Motor neuron (in vitro differentiated cells): ENCODE data around the gene PPP1R13B. TPM values are rescaled to one million over a fixed set of nuclear protein-coding genes. Genes with fewer than 3 reads are reported as not detected.

Experiments
- ATAC-seq, 8 experiments: fragments of 200-7000 bp; cut with Tn5 transposase; replicated peaks in 6 of 8; 2 replicates each; pipeline ENCODE4 v1.8.0; 2021; ENCODE audit warnings: mild to moderate bottlenecking in 8 of 8, moderate library complexity in 8 of 8
- H3K27ac ChIP-seq, 2 donors: fragments of 250-450 bp; sonication (Bioruptor Pico); 2 replicates each; pipeline ENCODE4 v1.9.0; 2021; ENCODE audit warnings: antibody characterized with exemption in 2 of 2, mild to moderate bottlenecking in 2 of 2, moderate library complexity in 1 of 2
- H3K4me1 ChIP-seq, 2 donors: fragments of 250-450 bp; sonication (Bioruptor Pico); replicated peaks in 1 of 2; 2 replicates each; pipeline ENCODE4 v1.6.1; 2021; ENCODE audit warnings: antibody characterized with exemption in 2 of 2, mild to moderate bottlenecking in 2 of 2, moderate library complexity in 1 of 2
- H3K4me3 ChIP-seq, 5 donors: fragments of 250-450 bp; sonication (Bioruptor Pico); 2 replicates each; pipeline ENCODE4 v1.9.0; 2021; ENCODE audit warnings: antibody characterized with exemption in 5 of 5, mild to moderate bottlenecking in 5 of 5, moderate library complexity in 4 of 5
- WGBS, 10 experiments: fragments of 450-650 bp; shearing (Covaris generic); methylation state at CpG; one replicate each; pipeline ENCODE4 v1.0.0; 2022; 5-methylcytosine and 5-hydroxymethylcytosine counted together
- in situ Hi-C, 9 experiments: fragments of 400-800 bp; cut with MboI; loops; one replicate each; pipeline ENCODE4 v1.15.0; 2021; ENCODE audit warnings: low sequenced_read_pairs in 9 of 9, low pct_unique_long_range_greater_than_20kb in 2 of 9; ENCODE audit not compliant: unreplicated experiment in 9 of 9
- total RNA-seq, 8 experiments: library from RNA; unstranded; fragments of 300-600 nt; gene quantifications; 2 replicates each; pipeline versions ENCODE4 v1.2.3 to v1.2.4, GENCODE V29; 2022

Gene PPP1R13B
- total RNA-seq, 8 experiments from 2014 or later = 3.0 to 10.6 (median 8.6) TPM

GRCh38 chr14:103736546-103737431 lies 110.6 kb downstream of the PPP1R13B start:
- no peak for ATAC-seq
- WGBS, 10 experiments = 40 to 100% (median 91%) methylated on average over 1 to 6 of the region's 10 CpGs; no CpG with 5 or more reads in 2 of the 10 experiments
- H3K4me3 ChIP-seq = no peak overlapping the region
- no peak overlapping the region for H3K27ac ChIP-seq
- H3K4me1 ChIP-seq = no peaks in the 10 kb centered on the region
- in situ Hi-C loops = no loop called here

- no peaks in the 10 kb centered on the region for H3K4me1 ChIP-seq
- ATAC-seq = peak in 4 of 8 experiments; percentile 6 to 25 (median 14)
- H3K4me3 ChIP-seq = no peak overlapping the region
- H3K27ac ChIP-seq = no peak overlapping the region
- WGBS, 10 experiments = 0 to 90% (median 60%) methylated on average over 1 to 2 of the region's 22 CpGs; no CpG with 5 or more reads in 4 of the 10 experiments
- in situ Hi-C loops = no loop called here
These were observed 111.4 kb downstream of the PPP1R13B start for GRCh38 chr14:103735815-103736545.

GRCh38 chr14:103735439-103735814 lies 111.9 kb downstream of the PPP1R13B start:
- H3K4me1 ChIP-seq = no peaks in the 10 kb centered on the region
- H3K27ac ChIP-seq = no peak overlapping the region
- peak in 5 of 8 experiments; percentile 9 to 52 (median 21) for ATAC-seq
- H3K4me3 ChIP-seq = no peak overlapping the region
- in situ Hi-C loops = no loop called here
- WGBS, 10 experiments = 80% methylated on average over 1 of the region's 7 CpGs; no CpG with 5 or more reads in 9 of the 10 experiments

DNA sequence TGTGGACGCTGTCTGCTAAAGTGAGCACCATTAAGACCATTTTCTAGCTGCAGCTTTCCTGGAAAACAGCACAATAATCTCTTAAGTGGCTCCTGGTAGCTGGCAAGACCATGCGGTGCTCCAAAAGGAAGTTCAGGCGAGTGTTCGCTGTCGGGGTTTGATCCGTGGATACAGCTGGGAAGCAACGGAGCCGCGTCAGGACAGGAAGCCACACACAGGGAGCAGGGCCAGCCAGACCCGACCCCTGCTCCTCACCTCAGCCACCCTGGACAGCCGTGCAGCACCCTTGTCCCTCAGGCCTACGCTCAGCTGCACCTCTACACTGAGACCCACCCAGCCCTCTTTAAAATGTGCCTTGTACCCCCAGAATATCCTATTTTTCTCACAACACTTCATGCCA lies 112.4 kb downstream of the PPP1R13B start:
- Histone ChIP-seq H3K4me1 (no peaks in the 10 kb centered on the region), H3K27ac (no peak overlapping the region), H3K4me3 (no peak overlapping the region)
- peak in 2 of 8 experiments; percentile 3 to 11 for ATAC-seq
- in situ Hi-C loops = no loop called here
- 60 to 100% (median 100%) methylated on average over 1 to 5 of the region's 12 CpGs; no CpG with 5 or more reads in 3 of the 10 experiments for WGBS, 10 experiments

GRCh38 chr14:103734081-103734888 lies 113.1 kb downstream of the PPP1R13B start:
- H3K4me3 ChIP-seq = no peak overlapping the region
- no peaks in the 10 kb centered on the region for H3K4me1 ChIP-seq
- in situ Hi-C loops = no loop called here
- ATAC-seq = peak in 1 of 8 experiments; percentile 3
- no peak overlapping the region for H3K27ac ChIP-seq
- 60 to 100% (median 92%) methylated on average over 1 to 8 of the region's 23 CpGs; no CpG with 5 or more reads in 2 of the 10 experiments for WGBS, 10 experiments

GRCh38 chr14:103733651-103734050 lies 113.7 kb downstream of the PPP1R13B start:
- H3K27ac ChIP-seq = no peak overlapping the region

GRCh38 chr14:103732868-103733620 lies 114.3 kb downstream of the PPP1R13B start:
- WGBS, 10 experiments = 40 to 100% (median 91%) methylated on average over 1 to 6 of the region's 9 CpGs
- no peak for ATAC-seq
- in situ Hi-C loops = no loop called here
- Histone ChIP-seq H3K4me3 (no peak overlapping the region), H3K27ac (no peak overlapping the region), H3K4me1 (no peaks in the 10 kb centered on the region)

More at GRCh38 chr14:103733651-103734050, 113.7 kb downstream of the PPP1R13B start:
- WGBS, 10 experiments = 34 to 100% (median 88%) methylated on average over 2 to 11 of the region's 14 CpGs; no CpG with 5 or more reads in 1 of the 10 experiments
- no peaks in the 10 kb centered on the region for H3K4me1 ChIP-seq
- in situ Hi-C loops = no loop called here
- ATAC-seq = peak in 3 of 8 experiments; percentile 52 to 96 (median 69)
- no peak overlapping the region for H3K4me3 ChIP-seq

DNA sequence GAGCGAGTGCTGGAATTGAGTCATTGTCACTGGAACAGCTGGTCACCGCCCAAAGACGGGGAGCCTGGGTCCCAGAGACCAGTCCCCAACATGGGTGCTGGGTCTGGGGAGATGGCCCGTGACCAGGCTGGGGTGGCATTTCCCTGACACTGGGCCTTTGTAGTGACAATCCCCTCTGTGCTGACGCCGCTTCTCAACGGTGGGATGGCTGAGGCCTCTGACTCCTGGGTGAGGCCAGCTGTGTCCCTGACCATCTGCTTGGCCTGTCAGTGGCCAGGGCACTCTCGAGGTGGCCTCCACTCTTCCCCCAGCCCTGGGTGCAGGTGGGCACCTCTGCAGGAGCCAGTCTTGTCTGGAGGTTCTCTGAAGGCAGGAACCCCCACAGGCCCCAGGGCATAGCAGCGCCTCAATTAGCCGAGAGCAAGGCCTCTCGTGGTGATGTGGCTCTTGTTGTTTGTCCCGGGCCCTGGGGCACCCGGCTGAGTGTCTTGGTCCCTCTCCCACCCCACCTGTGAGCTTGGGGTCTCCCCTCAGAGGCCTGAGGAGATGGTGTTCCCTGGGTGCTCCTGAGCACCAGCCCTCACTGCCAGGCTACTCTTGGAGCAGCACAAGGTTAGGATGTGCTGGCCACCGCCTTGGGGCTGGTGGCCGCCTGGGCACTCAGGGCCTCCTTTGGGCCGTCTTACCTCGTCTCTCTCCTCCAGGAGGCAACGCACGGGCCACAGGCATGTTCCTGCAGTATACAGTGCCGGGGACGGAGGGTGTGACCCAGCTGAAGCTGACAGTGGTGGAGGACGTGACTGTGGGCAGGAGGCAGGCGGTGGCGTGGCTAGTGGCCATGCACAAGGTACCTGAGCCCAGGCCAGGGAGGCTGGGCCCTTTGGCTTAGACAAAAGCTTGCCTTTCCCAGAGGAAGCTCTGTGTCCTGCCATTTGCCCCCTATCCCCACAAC lies 115.2 kb downstream of the PPP1R13B start:
- H3K4me3 ChIP-seq = no peak overlapping the region
- ATAC-seq = peak in 1 of 8 experiments; percentile 12
- no peak overlapping the region for H3K27ac ChIP-seq
- no peaks in the 10 kb centered on the region for H3K4me1 ChIP-seq
- in situ Hi-C loops = no loop called here
- WGBS, 10 experiments = 70 to 100% (median 90%) methylated on average over 1 to 6 of the region's 24 CpGs; no CpG with 5 or more reads in 4 of the 10 experiments

DNA sequence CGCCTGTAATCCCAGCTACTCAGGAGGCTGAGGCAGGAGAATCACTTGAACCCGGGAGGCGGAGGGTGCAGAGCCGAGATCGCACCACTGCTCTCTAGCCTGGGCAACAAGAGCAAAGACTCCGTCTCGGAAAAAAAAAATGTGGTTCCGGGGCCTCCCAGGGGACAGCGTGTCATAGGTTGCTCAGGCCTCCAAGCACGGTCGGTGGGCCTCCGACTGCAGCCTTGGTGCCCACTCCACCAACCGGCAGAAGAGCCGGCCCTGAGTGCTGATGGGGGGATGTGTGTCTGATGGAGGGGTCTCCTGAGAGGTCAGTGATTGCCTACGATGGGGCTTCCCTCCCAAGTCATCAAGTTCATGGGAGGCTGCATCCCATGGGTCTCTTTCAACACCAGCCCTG lies 115.9 kb downstream of the PPP1R13B start:
- 93 to 100% (median 100%) methylated on average over 1 to 9 of the region's 15 CpGs; no CpG with 5 or more reads in 4 of the 10 experiments for WGBS, 10 experiments
- ATAC-seq = no peak
- no peak overlapping the region for H3K27ac ChIP-seq
- H3K4me1 ChIP-seq = no peaks in the 10 kb centered on the region
- H3K4me3 ChIP-seq = no peak overlapping the region
- in situ Hi-C loops = no loop called here

DNA sequence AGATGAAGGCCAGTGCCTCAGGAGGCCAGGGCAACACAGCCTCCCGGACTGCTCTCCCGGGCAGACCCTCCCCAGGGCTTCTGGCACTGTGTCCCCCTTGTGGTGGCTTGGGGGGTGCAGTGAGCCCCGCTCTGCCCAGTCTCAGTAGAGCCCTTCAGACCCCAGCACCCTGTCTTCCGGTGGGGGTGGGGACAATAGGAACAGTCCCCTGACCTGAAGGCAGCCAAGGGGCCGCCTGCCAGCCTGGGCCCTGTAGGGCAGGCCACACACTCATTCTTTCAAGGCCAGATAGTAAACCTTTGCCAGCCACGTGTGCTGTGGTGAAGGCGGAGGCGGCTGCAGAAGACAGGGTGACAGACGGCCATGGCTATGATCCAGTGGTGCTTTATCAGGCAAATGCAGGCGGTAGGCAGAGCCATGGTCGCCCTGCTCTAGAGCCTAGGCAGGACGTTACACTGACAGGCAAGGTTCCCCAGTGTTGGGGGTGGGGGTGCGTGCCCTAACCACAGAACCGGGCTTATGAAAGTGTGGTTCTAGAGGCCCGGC lies 116.8 kb downstream of the PPP1R13B start:
- H3K27ac ChIP-seq = no peak overlapping the region

More for the DNA sequence above, 116.8 kb downstream of the PPP1R13B start:
- no peaks in the 10 kb centered on the region for H3K4me1 ChIP-seq
- in situ Hi-C loops = no loop called here
- WGBS, 10 experiments = 40 to 100% (median 89%) methylated on average over 1 to 5 of the region's 15 CpGs; no CpG with 5 or more reads in 5 of the 10 experiments
- no peak overlapping the region for H3K4me3 ChIP-seq
- ATAC-seq = peak in 1 of 8 experiments; percentile 23
